HCT116 (cell line): Measurements from ENCODE around the gene YAP1. TPM values are rescaled to one million over a fixed set of nuclear protein-coding genes. Genes with fewer than 3 reads are reported as not detected.

Source experiments
- ATAC-seq: fragments of 200-7000 bp; cut with Tn5 transposase; 2 replicates; pipeline ENCODE4 v1.9.1; 2020; ENCODE audit warnings: mild to moderate bottlenecking, moderate library complexity
- BruUV-seq: library from RNA; stranded (reverse); fragments of 400-500 nt; replicated peaks from 2 replicates; lab custom pipeline; 2021; lab: Mats Ljungman, UMichigan
- CTCF ChIA-PET: fragments of 300-600 bp; sonication (Branson Sonifier 250); formaldehyde crosslinking; loops from one replicate; lab custom pipeline; 2021; ENCODE audit warnings: antibody characterized with exemption; lab: Charles Lee
- POLR2A ChIA-PET: fragments of 300-600, 350-600 bp; sonication (Branson Sonifier 250); formaldehyde crosslinking; loops from one replicate; lab custom pipeline; 2021; ENCODE audit warnings: antibody characterized with exemption; lab: Charles Lee
- RAD21 ChIA-PET, 2 experiments: fragments of 300-600 bp; sonication (Branson Sonifier 250); formaldehyde crosslinking; loops; one replicate each; lab custom pipeline; 2023; ENCODE audit warnings: low total read pairs in 2 of 2; ENCODE audit not compliant: uncharacterized antibody in 2 of 2, unreplicated experiment in 2 of 2, low non-redundant PET in 1 of 2; lab: Charles Lee
- DNase-seq: peaks from one replicate; pipeline ENCODE4 v3.0.0-alpha.2; 2010; ENCODE audit warnings: low read depth, low spot score
- H2AFZ ChIP-seq: fragments of 200-600 bp; shearing (Covaris generic), sonication (generic); 2 replicates; pipeline ENCODE4 v1.6.1; 2017; ENCODE audit warnings: low read depth, mixed run types, mixed read lengths, antibody characterized with exemption, low read length; ENCODE audit not compliant: poor library complexity, severe bottlenecking
- H3K27ac ChIP-seq: 2 replicates; pipeline ENCODE4 v1.5.1; 2012; ENCODE audit warnings: low read depth, low read length
- H3K27me3 ChIP-seq: fragments of 200-600 bp; sonication (generic); 2 replicates; pipeline ENCODE4 v1.6.1; 2016; ENCODE audit warnings: mixed run types, low read length, mixed read lengths; ENCODE audit not compliant: insufficient read depth
- H3K36me3 ChIP-seq, 2 experiments: fragments of 200-500 bp in 1 of 2; fragments of 200-600 bp in 1 of 2; sonication (Bioruptor generic) in 1 of 2; sonication (generic) in 1 of 2; 2 replicates each; pipeline versions ENCODE4 v1.5.1 to v1.6.1; 2014 to 2016; ENCODE audit warnings: low read length in 2 of 2, inconsistent platforms in 1 of 2, mixed read lengths in 1 of 2, mixed run types in 1 of 2; ENCODE audit not compliant: insufficient read depth in 2 of 2, control insufficient read depth in 1 of 2
- H3K4me1 ChIP-seq, 2 experiments: fragments of 200-600 bp in 1 of 2; sonication (generic) in 1 of 2; 2 replicates each; pipeline versions ENCODE4 v1.5.1 to v1.6.1; 2012 to 2017; ENCODE audit warnings: low read length in 2 of 2, inconsistent platforms in 1 of 2, mild to moderate bottlenecking in 1 of 2, mixed read lengths in 1 of 2, mixed run types in 1 of 2, moderate library complexity in 1 of 2; ENCODE audit not compliant: insufficient read depth in 2 of 2, control insufficient read depth in 1 of 2
- H3K4me2 ChIP-seq: fragments of 200-600 bp; sonication (generic); 2 replicates; pipeline ENCODE4 v1.6.1; 2017; ENCODE audit warnings: mixed run types, low read length, mixed read lengths
- H3K4me3 ChIP-seq, 2 experiments: fragments of 200-600 bp in 1 of 2; sonication (generic) in 1 of 2; replicated peaks in 1 of 2; 2 replicates each; pipeline ENCODE4 v1.5.1; 2011 to 2016; ENCODE audit warnings: low read length in 2 of 2, control low read depth in 1 of 2, low read depth in 1 of 2, mild to moderate bottlenecking in 1 of 2, mixed read lengths in 1 of 2, mixed run types in 1 of 2
- H3K79me2 ChIP-seq: fragments of 200-600 bp; sonication (generic); 2 replicates; pipeline ENCODE4 v1.6.1; 2017; ENCODE audit warnings: mild to moderate bottlenecking, mixed run types, low read length, moderate library complexity, mixed read lengths; ENCODE audit not compliant: insufficient read depth
- H3K9ac ChIP-seq: fragments of 200-600 bp; sonication (generic); 2 replicates; pipeline ENCODE4 v1.6.1; 2016; ENCODE audit warnings: low read length, mixed read lengths
- H3K9me2 ChIP-seq: fragments of 200-600 bp; sonication (generic), shearing (Covaris generic); 2 replicates; pipeline ENCODE4 v1.6.1; 2017; ENCODE audit warnings: mixed run types, mild to moderate bottlenecking, moderate library complexity; ENCODE audit not compliant: insufficient read depth
- H3K9me3 ChIP-seq, 2 experiments: fragments of 200-500 bp in 1 of 2; fragments of 200-600 bp in 1 of 2; sonication (Bioruptor generic) in 1 of 2; sonication (generic) in 1 of 2; 2 replicates each; pipeline ENCODE4 v1.6.1; 2014 to 2017; ENCODE audit warnings: low read length in 2 of 2, mixed read lengths in 2 of 2, inconsistent platforms in 1 of 2, low read depth in 1 of 2, mild to moderate bottlenecking in 1 of 2, mixed run types in 1 of 2, moderate library complexity in 1 of 2; ENCODE audit not compliant: control insufficient read depth in 1 of 2, insufficient read depth in 1 of 2
- H4K20me1 ChIP-seq: fragments of 200-600 bp; sonication (generic), shearing (Covaris generic); 2 replicates; pipeline ENCODE4 v1.6.1; 2017; ENCODE audit warnings: mixed run types, mild to moderate bottlenecking, moderate library complexity; ENCODE audit not compliant: insufficient read depth
- CBX3 ChIP-seq: IDR thresholded peaks from 2 replicates; pipeline ENCODE4 v1.6.1; 2012; ENCODE audit warnings: low read depth
- CEBPB ChIP-seq: IDR thresholded peaks from 2 replicates; pipeline ENCODE4 v1.6.1; 2012; ENCODE audit warnings: low read depth
- ELF1 ChIP-seq: IDR thresholded peaks from 2 replicates; pipeline ENCODE4 v1.6.1; 2012; ENCODE audit warnings: low read depth, borderline replicate concordance
- EZH2 ChIP-seq: fragments of 200-600 bp; sonication (generic); IDR thresholded peaks from 2 replicates; pipeline ENCODE4 v1.6.1; 2017; ENCODE audit warnings: antibody characterized with exemption, mixed run types
- EZH2phosphoT487 ChIP-seq: fragments of 200-600 bp; IDR thresholded peaks from 2 replicates; pipeline ENCODE4 v1.6.1; 2018; ENCODE audit warnings: antibody characterized with exemption, borderline replicate concordance
- FOSL1 ChIP-seq: IDR thresholded peaks from 2 replicates; pipeline ENCODE4 v1.6.1; 2012; ENCODE audit warnings: low read depth
- JUND ChIP-seq: IDR thresholded peaks from 2 replicates; pipeline ENCODE4 v1.6.1; 2012
- MAX ChIP-seq: IDR thresholded peaks from 2 replicates; pipeline ENCODE4 v1.6.1; 2012
- POLR2A ChIP-seq: IDR thresholded peaks from 2 replicates; pipeline ENCODE4 v1.7.0; 2011; ENCODE audit warnings: borderline replicate concordance; ENCODE audit not compliant: insufficient read depth, insufficient read length; ENCODE audit errors: extremely low read depth
- POLR2AphosphoS5 ChIP-seq: IDR thresholded peaks from 2 replicates; pipeline ENCODE4 v1.6.1; 2011; ENCODE audit warnings: mild to moderate bottlenecking, low read depth, low read length, moderate library complexity
- REST ChIP-seq: IDR thresholded peaks from 2 replicates; pipeline ENCODE4 v1.6.1; 2012; ENCODE audit warnings: low read depth
- SIN3A ChIP-seq: IDR thresholded peaks from 2 replicates; pipeline ENCODE4 v1.6.1; 2012; ENCODE audit warnings: low read depth
- SP1 ChIP-seq: IDR thresholded peaks from 2 replicates; pipeline ENCODE4 v1.6.1; 2012; ENCODE audit warnings: low read depth
- SRF ChIP-seq: IDR thresholded peaks from 2 replicates; pipeline ENCODE4 v1.6.1; 2012; ENCODE audit warnings: low read depth
- TCF7L2 ChIP-seq: IDR thresholded peaks from 2 replicates; pipeline ENCODE4 v1.7.0; 2011; ENCODE audit warnings: borderline replicate concordance, inconsistent platforms; ENCODE audit not compliant: insufficient read depth, insufficient read length; ENCODE audit errors: extremely low read depth
- YY1 ChIP-seq: IDR thresholded peaks from 2 replicates; pipeline ENCODE4 v1.6.1; 2011; ENCODE audit warnings: low read length, low read depth, moderate library complexity, mild to moderate bottlenecking; ENCODE audit not compliant: insufficient replicate concordance; ENCODE audit errors: extremely low read depth
- ZFX ChIP-seq: fragments of 450-650 bp; IDR thresholded peaks from 2 replicates; pipeline ENCODE4 v1.6.1; 2017
- intact Hi-C: fragments of 100-400 bp; cut with micrococcal nuclease; formaldehyde crosslinking; loops from 2 replicates; pipeline ENCODE4 v1.10.0; 2022
- total RNA-seq: library from RNA; stranded (reverse); gene quantifications from one replicate; pipeline ENCODE4 v1.2.1, GENCODE V29; 2021; ENCODE audit not compliant: unreplicated experiment

The YAP1 gene
- total RNA-seq, 1 experiment from 2014 or later: 88.6 TPM

- H3K36me3 ChIP-seq: no peaks in the 10 kb centered on the region
- H3K4me2 ChIP-seq: no peak overlapping the region
- no peak for TF ChIP-seq ELF1
- no peak for TF ChIP-seq YY1
- no peaks in the 10 kb centered on the region for H4K20me1 ChIP-seq
- RAD21 ChIA-PET: no interaction called here
- intact Hi-C loops: loop anchor here (5.0 kb wide), 2 partner anchors 154 to 254 kb away; partner anchors contain the start of gene YAP1
- H3K27me3 ChIP-seq: no peaks in the 10 kb centered on the region
- BruUV-seq: no TSS peak
- peaks cover 17 to 34% of the 10 kb centered on the region in 2 experiments for H3K4me1 ChIP-seq
- H3K9me3 ChIP-seq: no peaks in the 10 kb centered on the region
- no peak overlapping the region for H2AFZ ChIP-seq
- H3K27ac ChIP-seq: no peak overlapping the region
- POLR2A ChIA-PET: no interaction called here
- CTCF ChIA-PET: no interaction called here
- no peak overlapping the region for H3K9ac ChIP-seq
- no peak for ATAC-seq
- H3K4me3 ChIP-seq: no peak overlapping the region
- H3K9me2 ChIP-seq: no peaks in the 10 kb centered on the region
- H3K79me2 ChIP-seq: no peaks in the 10 kb centered on the region
- no peak for DNase-seq
These were observed 155.9 kb downstream of the YAP1 start for GRCh38 chr11:102266099-102266498.

DNA sequence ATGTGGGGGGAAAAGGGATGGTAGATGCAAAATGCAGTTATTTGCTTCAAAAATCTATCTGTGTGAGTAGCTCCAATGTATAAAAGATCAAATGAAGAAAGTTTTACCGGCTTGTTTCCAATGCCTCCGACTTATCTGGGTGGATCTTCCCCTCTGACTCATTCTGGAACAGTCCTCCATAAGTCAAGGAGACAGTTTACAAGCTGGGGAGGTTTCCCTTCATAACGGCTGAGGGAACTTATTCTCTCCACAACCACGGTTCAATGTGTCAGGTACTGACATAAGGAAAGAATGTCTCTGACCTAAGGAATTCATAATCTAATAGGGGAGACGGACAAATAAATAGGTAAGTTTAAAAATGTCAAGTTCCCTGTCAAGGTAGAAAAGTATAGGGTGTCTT is 157.4 kb downstream of the YAP1 start:
- Histone ChIP-seq H3K4me1 (peaks cover 17 to 34% of the 10 kb centered on the region in 2 experiments), H3K9me2 (no peaks in the 10 kb centered on the region), H3K36me3 (no peaks in the 10 kb centered on the region), H2AFZ (peak overlapping the region; percentile 72), H3K27ac (peak overlapping the region; percentile 47), H4K20me1 (no peaks in the 10 kb centered on the region), H3K4me2 (peak overlapping the region; percentile 78), H3K9ac (no peak overlapping the region), H3K27me3 (no peaks in the 10 kb centered on the region), H3K4me3 (peak overlapping the region; percentile 34 to 55), H3K9me3 (no peaks in the 10 kb centered on the region), H3K79me2 (no peaks in the 10 kb centered on the region)
- no TSS peak for BruUV-seq
- DNase-seq: no peak
- POLR2A ChIA-PET: no interaction called here
- ATAC-seq: no peak
- CTCF ChIA-PET: interaction anchor here (2.2 to 2.8 kb wide), 2 partner anchors 11 to 13 kb away, joined by 7 to 23 read pairs; no protein-coding TSS in a partner anchor
- RAD21 ChIA-PET: no interaction called here
- intact Hi-C loops: loop anchor here (5.0 kb wide), 2 partner anchors 155 to 255 kb away; partner anchors contain the start of gene YAP1
- TF ChIP-seq JUND: peak; percentile 24; the same call in 1 of the 2 replicates
- no peak for TF ChIP-seq POLR2AphosphoS5
- peak; percentile 31; the same call in 1 of the 2 replicates for TF ChIP-seq SP1
- no peak for TF ChIP-seq CBX3
- TF ChIP-seq MAX: no peak
- TF ChIP-seq FOSL1: peak; percentile 37; the same call in 1 of the 2 replicates
- no peak for TF ChIP-seq POLR2A
- no peak for TF ChIP-seq EZH2
- TF ChIP-seq TCF7L2: no peak
- TF ChIP-seq SRF: no peak
- TF ChIP-seq REST: no peak
- no peak for TF ChIP-seq CEBPB
- no peak for TF ChIP-seq ZFX
- no peak for TF ChIP-seq EZH2phosphoT487
- TF ChIP-seq YY1: no peak
- TF ChIP-seq SIN3A: no peak
- no peak for TF ChIP-seq ELF1
